ENCODE measurements around the gene NR2F1-AS1. TPM values are rescaled to one million over a fixed set of nuclear protein-coding genes. Genes with fewer than 3 reads are reported as not detected.

The NR2F1-AS1 gene
- total RNA-seq, 1 experiment from 2014 or later = 24.1 TPM

DNA sequence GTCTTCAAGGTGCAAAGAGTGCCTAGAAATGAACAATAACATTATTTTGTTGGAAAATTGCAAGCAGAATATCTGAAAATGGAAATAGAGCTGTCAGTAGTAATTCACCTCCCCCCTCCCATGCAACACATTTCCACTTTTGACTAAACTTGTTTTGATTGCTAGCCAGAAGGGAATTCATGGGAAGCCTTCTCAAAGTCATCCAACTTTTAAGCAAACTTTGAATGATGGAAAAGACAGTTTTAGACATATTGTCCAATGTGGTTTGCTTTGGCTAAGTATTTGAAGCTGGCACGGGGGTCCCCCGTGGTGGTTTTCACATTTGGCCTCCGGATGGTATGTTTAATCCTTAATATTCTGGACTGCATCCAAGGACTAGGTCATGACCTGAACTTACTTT is 9.5 kb upstream of the NR2F1-AS1 start:
- H3K27me3 ChIP-seq (ENCODE audit: low read length) = no peaks in the 10 kb centered on the region
- TF ChIP-seq, protein P1, sequence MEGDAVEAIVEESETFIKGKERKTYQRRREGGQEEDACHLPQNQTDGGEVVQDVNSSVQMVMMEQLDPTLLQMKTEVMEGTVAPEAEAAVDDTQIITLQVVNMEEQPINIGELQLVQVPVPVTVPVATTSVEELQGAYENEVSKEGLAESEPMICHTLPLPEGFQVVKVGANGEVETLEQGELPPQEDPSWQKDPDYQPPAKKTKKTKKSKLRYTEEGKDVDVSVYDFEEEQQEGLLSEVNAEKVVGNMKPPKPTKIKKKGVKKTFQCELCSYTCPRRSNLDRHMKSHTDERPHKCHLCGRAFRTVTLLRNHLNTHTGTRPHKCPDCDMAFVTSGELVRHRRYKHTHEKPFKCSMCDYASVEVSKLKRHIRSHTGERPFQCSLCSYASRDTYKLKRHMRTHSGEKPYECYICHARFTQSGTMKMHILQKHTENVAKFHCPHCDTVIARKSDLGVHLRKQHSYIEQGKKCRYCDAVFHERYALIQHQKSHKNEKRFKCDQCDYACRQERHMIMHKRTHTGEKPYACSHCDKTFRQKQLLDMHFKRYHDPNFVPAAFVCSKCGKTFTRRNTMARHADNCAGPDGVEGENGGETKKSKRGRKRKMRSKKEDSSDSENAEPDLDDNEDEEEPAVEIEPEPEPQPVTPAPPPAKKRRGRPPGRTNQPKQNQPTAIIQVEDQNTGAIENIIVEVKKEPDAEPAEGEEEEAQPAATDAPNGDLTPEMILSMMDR (conservative IDR thresholded peaks at IDR 0.05; ENCODE audit: low read depth, low read length) = no peak
- TF ChIP-seq EZH2 (IDR thresholded peaks at IDR 0.05; ENCODE audit: low read length, unreplicated experiment) (no peak), EZH2phosphoT487 (IDR thresholded peaks at IDR 0.05; ENCODE audit: borderline replicate concordance, low read length) (no peak)
- no peaks in the 10 kb centered on the region for H3F3A ChIP-seq (ENCODE audit: low read length, unreplicated experiment)
- H3K36me3 ChIP-seq (ENCODE audit: low read depth, low read length) = peaks cover 63% of the 10 kb centered on the region
- H4K20me1 ChIP-seq (ENCODE audit: low read length) = peaks cover 47% of the 10 kb centered on the region
- no peak for ATAC-seq
- CTCF ChIA-PET = interaction anchor here (0.7 kb wide), 1 partner anchor 314 kb away, joined by 3 read pairs; no protein-coding TSS in a partner anchor
- DNase-seq = no peak
- H3K27ac ChIP-seq (ENCODE audit: low read length) = no peak overlapping the region
- H3K9me3 ChIP-seq (ENCODE audit: low read length) = no peaks in the 10 kb centered on the region
- BruUV-seq (replicated peaks) = no TSS peak
- H3K4me1 ChIP-seq (ENCODE audit: insufficient read depth, low read length) = peaks cover 30% of the 10 kb centered on the region
- H3K9me2 ChIP-seq (replicated peaks; ENCODE audit: low read length) = no peaks in the 10 kb centered on the region
- H3K79me2 ChIP-seq (ENCODE audit: low read length) = peaks cover 70% of the 10 kb centered on the region
- no peak overlapping the region for H3K9ac ChIP-seq (ENCODE audit: low read length)
- no peak overlapping the region for H3K4me3 ChIP-seq (ENCODE audit: low read length)
- H3K4me2 ChIP-seq (ENCODE audit: low read length) = peak overlapping the region; percentile 60; the same call in 1 of the 2 replicates
- intact Hi-C loops (cut with micrococcal nuclease) = no loop called here
- H2AFZ ChIP-seq (ENCODE audit: low read length) = no peak overlapping the region
- POLR2A ChIA-PET (ENCODE audit: unreplicated experiment) = no interaction called here

DNA sequence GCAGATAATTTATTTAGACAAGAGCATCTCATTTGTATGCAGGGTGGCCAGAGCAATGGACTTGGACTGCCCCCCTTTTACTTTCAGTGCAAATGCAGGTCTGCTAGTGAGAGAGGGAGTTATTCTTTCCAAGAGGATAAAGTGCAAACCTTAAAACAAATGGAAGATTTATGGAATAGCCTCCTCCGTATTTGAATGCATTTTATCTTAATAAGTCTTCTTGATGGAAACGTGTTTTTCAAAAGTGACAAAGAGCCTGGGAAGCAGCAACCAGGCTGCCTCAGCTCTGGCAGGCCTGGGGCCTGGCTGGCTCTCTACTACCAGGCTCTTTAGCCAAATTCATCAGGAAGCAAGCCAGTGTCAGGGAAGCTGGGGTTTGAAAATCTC is 8.8 kb upstream of the NR2F1-AS1 start:
- H3F3A ChIP-seq (ENCODE audit: low read length, unreplicated experiment) = no peaks in the 10 kb centered on the region
- H3K9ac ChIP-seq (ENCODE audit: low read length) = no peak overlapping the region
- DNase-seq (no peak), ATAC-seq (no peak)
- POLR2A ChIA-PET (ENCODE audit: unreplicated experiment) = no interaction called here
- no TSS peak for BruUV-seq (replicated peaks)
- H3K27me3 ChIP-seq (ENCODE audit: low read length) = no peaks in the 10 kb centered on the region
- peaks cover 61% of the 10 kb centered on the region for H3K36me3 ChIP-seq (ENCODE audit: low read depth, low read length)
- TF ChIP-seq EZH2phosphoT487 (IDR thresholded peaks at IDR 0.05; ENCODE audit: borderline replicate concordance, low read length) (no peak), EZH2 (IDR thresholded peaks at IDR 0.05; ENCODE audit: low read length, unreplicated experiment) (no peak)
- TF ChIP-seq, protein P1 (conservative IDR thresholded peaks at IDR 0.05; ENCODE audit: low read depth, low read length) = no peak
- H3K9me3 ChIP-seq (ENCODE audit: low read length) = no peaks in the 10 kb centered on the region
- H3K4me3 ChIP-seq (ENCODE audit: low read length) = peak overlapping the region; percentile 48
- peak overlapping the region; percentile 60 for H3K4me2 ChIP-seq (ENCODE audit: low read length)
- no peaks in the 10 kb centered on the region for H3K9me2 ChIP-seq (replicated peaks; ENCODE audit: low read length)
- peaks cover 47% of the 10 kb centered on the region for H4K20me1 ChIP-seq (ENCODE audit: low read length)
- CTCF ChIA-PET = interaction anchor here (0.7 kb wide), 1 partner anchor 314 kb away, joined by 3 read pairs; no protein-coding TSS in a partner anchor
- peaks cover 30% of the 10 kb centered on the region for H3K4me1 ChIP-seq (ENCODE audit: insufficient read depth, low read length)
- peaks cover 75% of the 10 kb centered on the region for H3K79me2 ChIP-seq (ENCODE audit: low read length)
- H3K27ac ChIP-seq (ENCODE audit: low read length) = no peak overlapping the region
- H2AFZ ChIP-seq (ENCODE audit: low read length) = no peak overlapping the region
- intact Hi-C loops (cut with micrococcal nuclease) = loop anchor here (10.0 kb wide), 3 partner anchors 645 to 905 kb away; no protein-coding TSS in a partner anchor

DNA sequence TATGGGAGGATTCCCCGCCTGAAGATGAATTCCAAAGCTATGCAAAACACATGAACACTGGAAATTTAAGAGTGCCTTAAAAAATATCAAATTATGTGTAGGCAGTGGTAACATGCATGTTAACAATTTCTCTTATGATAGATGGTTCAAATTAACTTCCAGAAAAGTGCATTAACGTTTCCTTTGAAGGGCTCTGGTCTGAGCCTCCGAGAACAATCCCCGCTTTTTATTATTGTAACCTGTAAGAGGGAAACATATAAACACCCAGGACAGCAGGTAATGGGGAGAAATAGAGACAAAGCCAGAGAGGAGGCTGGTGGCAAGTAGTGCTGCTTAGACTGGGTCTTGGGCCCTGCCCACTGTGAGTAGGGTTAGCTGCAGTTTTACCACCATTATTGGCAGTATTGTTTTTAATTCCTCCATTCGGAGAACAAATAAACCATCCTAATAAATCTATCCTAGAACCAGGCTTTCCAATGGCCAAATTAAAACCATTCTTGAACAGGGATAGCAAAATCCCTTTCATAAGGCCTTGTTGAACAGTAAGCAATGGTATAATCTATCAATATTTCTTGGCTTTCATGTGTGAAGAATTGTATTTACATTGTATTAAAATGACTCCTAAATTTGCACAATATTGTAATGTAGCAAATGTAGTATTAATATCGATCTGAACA is 8.3 kb upstream of the NR2F1-AS1 start:
- TF ChIP-seq, protein P1 (conservative IDR thresholded peaks at IDR 0.05; ENCODE audit: low read depth, low read length) = no peak
- no peak for TF ChIP-seq EZH2 (IDR thresholded peaks at IDR 0.05; ENCODE audit: low read length, unreplicated experiment)
- TF ChIP-seq EZH2phosphoT487 (IDR thresholded peaks at IDR 0.05; ENCODE audit: borderline replicate concordance, low read length) = no peak
- H3K4me3 ChIP-seq (ENCODE audit: low read length) = peak overlapping the region; percentile 48
- peak overlapping the region; percentile 60 for H3K4me2 ChIP-seq (ENCODE audit: low read length)
- ATAC-seq = no peak
- no peaks in the 10 kb centered on the region for H3K27me3 ChIP-seq (ENCODE audit: low read length)
- intact Hi-C loops (cut with micrococcal nuclease) = loop anchor here (10.0 kb wide), 3 partner anchors 644 to 904 kb away; no protein-coding TSS in a partner anchor
- H3K79me2 ChIP-seq (ENCODE audit: low read length) = peaks cover 75% of the 10 kb centered on the region
- H3K4me1 ChIP-seq (ENCODE audit: insufficient read depth, low read length) = peaks cover 30% of the 10 kb centered on the region
- ChIA-PET CTCF (no interaction called here), POLR2A (ENCODE audit: unreplicated experiment) (no interaction called here)
- H4K20me1 ChIP-seq (ENCODE audit: low read length) = peaks cover 47% of the 10 kb centered on the region
- no peak overlapping the region for H2AFZ ChIP-seq (ENCODE audit: low read length)
- H3K36me3 ChIP-seq (ENCODE audit: low read depth, low read length) = peaks cover 57% of the 10 kb centered on the region
- no peaks in the 10 kb centered on the region for H3K9me2 ChIP-seq (replicated peaks; ENCODE audit: low read length)
- no peak for DNase-seq
- no peak overlapping the region for H3K27ac ChIP-seq (ENCODE audit: low read length)
- no peaks in the 10 kb centered on the region for H3K9me3 ChIP-seq (ENCODE audit: low read length)
- H3K9ac ChIP-seq (ENCODE audit: low read length) = no peak overlapping the region
- no TSS peak for BruUV-seq (replicated peaks)
- H3F3A ChIP-seq (ENCODE audit: low read length, unreplicated experiment) = no peaks in the 10 kb centered on the region

All from PC-3 (cell line).